MM.1S (cell line): ENCODE measurements around the gene ACOX3.

Experiments
- CTCF ChIP-seq: fragments of 300-600 bp; sonication (generic); IDR thresholded peaks from 2 replicates; pipeline ENCODE4 v1.5.1; 2016; ENCODE audit warnings: antibody characterized with exemption, low read length, mixed read lengths
- EZH2 ChIP-seq: fragments of 300-600 bp; sonication (generic); optimal IDR thresholded peaks from 2 replicates; pipeline ENCODE3; 2017; ENCODE audit warnings: low read depth, mild to moderate bottlenecking, antibody characterized with exemption, low read length, mixed read lengths
- EZH2phosphoT487 ChIP-seq: fragments of 300-600 bp; sonication (generic); IDR thresholded peaks from 2 replicates; pipeline ENCODE4 v1.6.1; 2018; ENCODE audit warnings: antibody characterized with exemption, low read length

GRCh38 chr4:8385106-8385505, 55.4 kb downstream of the ACOX3 start:
- TF ChIP-seq CTCF (no peak), EZH2 (no peak), EZH2phosphoT487 (no peak)
